Small intestine (tissue), 7 donors: ENCODE results near the gene CTBP2. TPM values are rescaled to one million over a fixed set of nuclear protein-coding genes. Genes with fewer than 3 reads are reported as not detected.

Experiments used
- DNase-seq, 2 donors: peaks; one replicate each; pipeline versions ENCODE4 v3.0.0 to v3.0.0-alpha.2; 2013
- FAIRE-seq: peaks from 2 replicates; lab custom pipeline; 2012; peaks lifted over from hg19 to GRCh38; lab: Jason Lieb, UNC
- H3K27ac ChIP-seq, 3 donors: one replicate each; pipeline ENCODE4 v1.5.1; 2013; ENCODE audit warnings: low read length in 2 of 3, mild to moderate bottlenecking in 2 of 3, control low read depth in 1 of 3, inconsistent platforms in 1 of 3, low read depth in 1 of 3, moderate library complexity in 1 of 3
- H3K27me3 ChIP-seq, 3 donors: one replicate each; pipeline ENCODE4 v1.6.1; 2013; ENCODE audit warnings: low read length in 3 of 3, inconsistent platforms in 1 of 3; ENCODE audit not compliant: control insufficient read depth in 3 of 3, insufficient read depth in 3 of 3
- H3K36me3 ChIP-seq, 3 donors: one replicate each; pipeline ENCODE4 v1.6.1; 2013; ENCODE audit warnings: low read length in 3 of 3, inconsistent platforms in 1 of 3, low read depth in 1 of 3, mild to moderate bottlenecking in 1 of 3, moderate library complexity in 1 of 3; ENCODE audit not compliant: control insufficient read depth in 3 of 3, insufficient read depth in 2 of 3
- H3K4me1 ChIP-seq, 3 donors: one replicate each; pipeline ENCODE4 v1.6.1; 2013; ENCODE audit warnings: low read length in 2 of 3, inconsistent platforms in 1 of 3, low read depth in 1 of 3, mild to moderate bottlenecking in 1 of 3, moderate library complexity in 1 of 3; ENCODE audit not compliant: control insufficient read depth in 3 of 3, insufficient read depth in 2 of 3
- H3K4me3 ChIP-seq, 3 donors: one replicate each; pipeline ENCODE4 v1.5.1; 2013; ENCODE audit warnings: low read length in 3 of 3, control low read depth in 1 of 3, inconsistent platforms in 1 of 3, low read depth in 1 of 3, mild to moderate bottlenecking in 1 of 3, moderate library complexity in 1 of 3
- H3K9me3 ChIP-seq, 2 donors: one replicate each; pipeline ENCODE4 v1.6.1; 2013; ENCODE audit warnings: low read depth in 1 of 2, low read length in 1 of 2; ENCODE audit not compliant: control insufficient read depth in 2 of 2, insufficient read depth in 1 of 2
- WGBS, 3 donors: extraction: QIAGEN DNeasy Blood & Tissue Kit; methylation state at CpG; one replicate each; pipeline ENCODE4 v1.1.7; 2013; 5-methylcytosine and 5-hydroxymethylcytosine counted together
- polyA plus RNA-seq, 4 donors: library from polyadenylated mRNA; stranded (reverse) in 3 of 4; unstranded in 1 of 4; fragments of 200-250 nt in 3 of 4; fragments of 120-200 nt in 1 of 4; gene quantifications; one replicate each; pipeline versions ENCODE4 v1.2.1 to v1.2.3, GENCODE V29; 2013
- donor health status: healthy with polysubstance abuse.
- donor health status: control.
- donor health status: control.
- donor health status: Bipolar disorder and iron deficiency.
- donor health status: healthy.

The CTBP2 gene
- polyA plus RNA-seq, 4 donors: 38.1 to 56.8 (median 49.1) TPM

- Histone ChIP-seq H3K4me1 (peaks cover 0 to 5% (median 0%) of the 10 kb centered on the region in 3 donors), H3K4me3 (no peak overlapping the region), H3K27ac (no peak overlapping the region), H3K9me3 (no peaks in the 10 kb centered on the region), H3K27me3 (no peaks in the 10 kb centered on the region), H3K36me3 (peaks cover 0 to 58% (median 0%) of the 10 kb centered on the region in 3 donors)
- WGBS, 3 donors: 78 to 88% (median 86%) methylated on average over 2 of the region's 2 CpGs
- DNase-seq (no peak), FAIRE-seq (no peak)
Observed at GRCh38 chr10:125096975-125097374, 63.4 kb downstream of the CTBP2 start.

GRCh38 chr10:125096371-125096770 lies 64.0 kb downstream of the CTBP2 start:
- no peaks in the 10 kb centered on the region for H3K9me3 ChIP-seq
- H3K27me3 ChIP-seq: no peaks in the 10 kb centered on the region
- no peak overlapping the region for H3K4me3 ChIP-seq
- H3K27ac ChIP-seq: no peak overlapping the region
- peaks cover 0 to 54% (median 0%) of the 10 kb centered on the region in 3 donors for H3K36me3 ChIP-seq
- WGBS, 3 donors: 65 to 80% (median 67%) methylated on average over 6 of the region's 6 CpGs
- FAIRE-seq (no peak), DNase-seq (no peak)
- H3K4me1 ChIP-seq: peaks cover 0 to 5% (median 0%) of the 10 kb centered on the region in 3 donors

GRCh38 chr10:125095776-125096175 lies 64.6 kb downstream of the CTBP2 start:
- peak overlapping the region in 1 of 3 donors; percentile 10 for H3K27ac ChIP-seq
- peaks cover 0 to 5% (median 0%) of the 10 kb centered on the region in 3 donors for H3K4me1 ChIP-seq
- H3K9me3 ChIP-seq: no peaks in the 10 kb centered on the region
- no peak overlapping the region for H3K4me3 ChIP-seq
- H3K27me3 ChIP-seq: no peaks in the 10 kb centered on the region
- FAIRE-seq (no peak), DNase-seq (no peak)
- 61 to 73% (median 66%) methylated on average over 5 of the region's 5 CpGs for WGBS, 3 donors
- H3K36me3 ChIP-seq: peaks cover 0 to 50% (median 0%) of the 10 kb centered on the region in 3 donors

- Histone ChIP-seq H3K27ac (no peak overlapping the region), H3K27me3 (no peaks in the 10 kb centered on the region), H3K36me3 (peaks cover 0 to 52% (median 0%) of the 10 kb centered on the region in 3 donors), H3K9me3 (no peaks in the 10 kb centered on the region), H3K4me1 (peaks cover 0 to 5% (median 0%) of the 10 kb centered on the region in 3 donors), H3K4me3 (no peak overlapping the region)
- WGBS, 3 donors: 85 to 92% (median 86%) methylated on average over 6 of the region's 6 CpGs
- DNase-seq (no peak), FAIRE-seq (no peak)
Observed at GRCh38 chr10:125095228-125095627, 65.1 kb downstream of the CTBP2 start.

GRCh38 chr10:125094806-125095205 lies 65.6 kb downstream of the CTBP2 start:
- H3K36me3 ChIP-seq: peaks cover 0 to 52% (median 0%) of the 10 kb centered on the region in 3 donors
- FAIRE-seq (no peak), DNase-seq (no peak)
- no peaks in the 10 kb centered on the region for H3K27me3 ChIP-seq
- no peak overlapping the region for H3K27ac ChIP-seq
- H3K4me1 ChIP-seq: peaks cover 0 to 5% (median 0%) of the 10 kb centered on the region in 3 donors
- no peak overlapping the region for H3K4me3 ChIP-seq
- H3K9me3 ChIP-seq: no peaks in the 10 kb centered on the region
- 86 to 87% (median 86%) methylated on average over 8 of the region's 8 CpGs for WGBS, 3 donors

- DNase-seq (no peak), FAIRE-seq (no peak)
- Histone ChIP-seq H3K4me1 (peaks cover 0 to 5% (median 0%) of the 10 kb centered on the region in 3 donors), H3K9me3 (no peaks in the 10 kb centered on the region), H3K4me3 (no peak overlapping the region), H3K27me3 (no peaks in the 10 kb centered on the region), H3K36me3 (peaks cover 0 to 53% (median 0%) of the 10 kb centered on the region in 3 donors), H3K27ac (peak overlapping the region in 1 of 3 donors; percentile 54)
- 90 to 91% (median 91%) methylated on average over 21 of the region's 21 CpGs for WGBS, 3 donors
Observed at GRCh38 chr10:125093974-125094705, 66.2 kb downstream of the CTBP2 start.

- FAIRE-seq (no peak), DNase-seq (no peak)
- WGBS, 3 donors: 67 to 79% (median 74%) methylated on average over 17 of the region's 17 CpGs
- Histone ChIP-seq H3K27ac (peak overlapping the region in 2 of 3 donors; percentile 38 to 71), H3K4me3 (no peak overlapping the region), H3K36me3 (peaks cover 0 to 47% (median 0%) of the 10 kb centered on the region in 3 donors), H3K4me1 (peaks cover 0 to 5% (median 0%) of the 10 kb centered on the region in 3 donors), H3K9me3 (no peaks in the 10 kb centered on the region), H3K27me3 (no peaks in the 10 kb centered on the region)
Observed at GRCh38 chr10:125093199-125093973, 67.0 kb downstream of the CTBP2 start.

GRCh38 chr10:125092564-125093031 lies 67.8 kb downstream of the CTBP2 start:
- peaks cover 0 to 5% (median 0%) of the 10 kb centered on the region in 3 donors for H3K4me1 ChIP-seq
- no peak for DNase-seq

More at GRCh38 chr10:125092564-125093031, 67.8 kb downstream of the CTBP2 start:
- H3K27ac ChIP-seq: peak overlapping the region in 2 of 3 donors; percentile 38 to 71
- 83 to 91% (median 87%) methylated on average over 17 of the region's 17 CpGs for WGBS, 3 donors
- H3K4me3 ChIP-seq: no peak overlapping the region
- no peaks in the 10 kb centered on the region for H3K27me3 ChIP-seq
- H3K36me3 ChIP-seq: peaks cover 0 to 47% (median 1%) of the 10 kb centered on the region in 3 donors
- H3K9me3 ChIP-seq: no peaks in the 10 kb centered on the region
- FAIRE-seq: no peak
